HepG2 (cell line): ENCODE data around the gene UAP1L1. TPM values are rescaled to one million over a fixed set of nuclear protein-coding genes. Genes with fewer than 3 reads are reported as not detected.

ENCODE experiments used
- ARID5B ChIP-seq: IDR thresholded peaks from 2 replicates; pipeline ENCODE4 v1.4.0; 2020; ENCODE audit warnings: mild to moderate bottlenecking, missing genetic modification reagents
- CHD4 ChIP-seq: fragments of 200-600 bp; sonication (generic); IDR thresholded peaks from 2 replicates; pipeline ENCODE4 v1.7.0; 2017; ENCODE audit warnings: mild to moderate bottlenecking, low read length, borderline replicate concordance
- GLI4 ChIP-seq: sonication (generic); formaldehyde crosslinking; IDR thresholded peaks from 2 replicates; pipeline ENCODE4 v1.5.1; 2020; ENCODE audit warnings: missing genetic modification reagents, mild to moderate bottlenecking, moderate library complexity, borderline replicate concordance
- JARID2 ChIP-seq: sonication (generic); formaldehyde crosslinking; IDR thresholded peaks from 2 replicates; pipeline ENCODE4 v1.8.1; 2023; ENCODE audit warnings: missing genetic modification reagents, inconsistent platforms; ENCODE audit not compliant: insufficient replicate concordance
- KDM3A ChIP-seq: IDR thresholded peaks from 2 replicates; pipeline ENCODE4 v1.6.1; 2018; ENCODE audit warnings: low read depth, missing compliant biosample characterization
- SMARCE1 ChIP-seq: fragments of 450-650 bp; IDR thresholded peaks from 2 replicates; pipeline ENCODE4 v1.6.1; 2017; ENCODE audit warnings: borderline replicate concordance
- SMC3 ChIP-seq: IDR thresholded peaks from 2 replicates; pipeline ENCODE4 v1.6.1; 2011; ENCODE audit warnings: low read length, improper control_type of control experiment
- TRIM24 ChIP-seq: sonication (generic); formaldehyde crosslinking; IDR thresholded peaks from 2 replicates; pipeline ENCODE4 v1.8.0; 2022; ENCODE audit warnings: mild to moderate bottlenecking, missing genetic modification reagents
- ZNF510 ChIP-seq: sonication (generic); formaldehyde crosslinking; IDR thresholded peaks from 2 replicates; pipeline ENCODE4 v1.4.0; 2020; ENCODE audit warnings: low read depth, mild to moderate bottlenecking, missing genetic modification reagents
- ZNF646 ChIP-seq: sonication (generic); formaldehyde crosslinking; IDR thresholded peaks from 2 replicates; pipeline ENCODE4 v1.9.0; 2021; ENCODE audit warnings: mild to moderate bottlenecking, missing genetic modification reagents
- polyA plus RNA-seq, 8 experiments: library from polyadenylated mRNA; depleted of rRNA in 3 of 8; stranded (reverse) in 7 of 8; unstranded in 1 of 8; fragments of >200 nt; fragmentation: Illumina TruSeq in 4 of 8; extraction: Trizol in 4 of 8; gene quantifications; 2 replicates each; pipeline versions ENCODE4 v1.2.1 to v1.2.3, GENCODE V29; 2011 to 2016; ENCODE audit warnings: low read depth in 4 of 8, missing spikeins in 1 of 8, mixed read lengths in 1 of 8; ENCODE audit not compliant: insufficient read depth in 1 of 8
- total RNA-seq, 5 experiments: library from RNA; depleted of rRNA; stranded (reverse); fragments of >200 nt; fragmentation: Illumina TruSeq; extraction: Trizol; gene quantifications; 2 replicates each; pipeline ENCODE4 v1.2.3, GENCODE V29; 2016; ENCODE audit warnings: low read depth in 1 of 5
- TF ChIP-seq, protein P1 (sequence below): sonication (generic); formaldehyde crosslinking; IDR thresholded peaks from 2 replicates; pipeline ENCODE4 v1.9.0; 2022; ENCODE audit warnings: missing genetic modification reagents, mild to moderate bottlenecking, borderline replicate concordance
- TF ChIP-seq, protein P2 (sequence below): sonication (generic); formaldehyde crosslinking; IDR thresholded peaks from 2 replicates; pipeline ENCODE4 v1.4.0; 2020; ENCODE audit warnings: low read depth, mild to moderate bottlenecking, missing genetic modification reagents
- TF ChIP-seq, protein P3 (sequence below): sonication (generic); formaldehyde crosslinking; IDR thresholded peaks from 2 replicates; pipeline ENCODE4 v1.5.1; 2020; ENCODE audit warnings: mild to moderate bottlenecking, missing genetic modification reagents, borderline replicate concordance

The UAP1L1 gene
- total and polyA plus RNA-seq, 2 of the 13 experiments (the other 11 are each of a cell fraction or from before 2014, with no cell fraction given): 5.4 to 6.4 TPM

DNA sequence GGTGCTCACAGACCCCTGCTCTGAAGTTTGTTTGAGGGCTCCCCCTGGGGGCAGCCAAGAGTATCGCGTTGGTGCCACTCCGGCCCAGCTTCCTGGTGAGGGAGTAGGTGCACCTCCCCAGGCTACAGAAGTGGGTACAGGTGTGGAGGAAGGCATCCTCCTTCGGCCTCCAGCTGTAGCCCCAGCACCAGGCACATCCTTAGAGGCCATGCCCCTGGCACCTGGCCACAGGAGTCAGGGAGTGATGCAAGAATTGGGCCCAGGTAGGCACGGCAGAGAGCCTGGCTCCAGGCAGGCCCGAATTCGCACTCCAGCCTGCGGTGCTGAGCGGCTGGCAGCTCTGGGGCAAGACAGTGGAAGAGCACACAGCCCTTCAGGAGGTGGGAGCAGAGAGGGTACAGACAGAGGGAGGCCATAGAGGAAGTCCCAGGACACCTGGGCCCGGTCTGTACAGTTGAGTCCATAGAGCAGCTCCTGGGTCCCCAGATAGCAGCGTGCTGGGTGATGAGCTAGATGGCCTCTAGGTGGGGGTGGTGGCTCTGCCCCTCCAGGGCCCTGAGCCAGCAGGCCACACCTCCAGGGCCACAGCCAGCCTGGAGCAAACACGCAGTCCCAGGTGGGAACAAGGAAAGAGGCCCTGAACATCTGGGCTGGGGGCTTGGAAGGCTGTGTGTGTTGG is 9.3 kb upstream of the UAP1L1 start (continued):
- TF ChIP-seq ARID5B (CRISPR knock-in tag): 0 out of 2 replicates have a peak, but pooled peaks have one; percentile 10
- no peak for TF ChIP-seq TRIM24 (CRISPR knock-in tag)
- TF ChIP-seq SMC3: peak; percentile 39; the same call in 1 of the 2 replicates
- peak; percentile 73; the same call in 1 of the 2 replicates for TF ChIP-seq KDM3A (CRISPR knock-in tag)
- TF ChIP-seq ZNF510 (CRISPR knock-in tag): no peak
- TF ChIP-seq, protein P1, sequence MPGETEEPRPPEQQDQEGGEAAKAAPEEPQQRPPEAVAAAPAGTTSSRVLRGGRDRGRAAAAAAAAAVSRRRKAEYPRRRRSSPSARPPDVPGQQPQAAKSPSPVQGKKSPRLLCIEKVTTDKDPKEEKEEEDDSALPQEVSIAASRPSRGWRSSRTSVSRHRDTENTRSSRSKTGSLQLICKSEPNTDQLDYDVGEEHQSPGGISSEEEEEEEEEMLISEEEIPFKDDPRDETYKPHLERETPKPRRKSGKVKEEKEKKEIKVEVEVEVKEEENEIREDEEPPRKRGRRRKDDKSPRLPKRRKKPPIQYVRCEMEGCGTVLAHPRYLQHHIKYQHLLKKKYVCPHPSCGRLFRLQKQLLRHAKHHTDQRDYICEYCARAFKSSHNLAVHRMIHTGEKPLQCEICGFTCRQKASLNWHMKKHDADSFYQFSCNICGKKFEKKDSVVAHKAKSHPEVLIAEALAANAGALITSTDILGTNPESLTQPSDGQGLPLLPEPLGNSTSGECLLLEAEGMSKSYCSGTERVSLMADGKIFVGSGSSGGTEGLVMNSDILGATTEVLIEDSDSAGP (CRISPR knock-in tag): peak; percentile 80
- TF ChIP-seq JARID2: no peak
- no peak for TF ChIP-seq ZNF646 (CRISPR knock-in tag)
- TF ChIP-seq, protein P2, sequence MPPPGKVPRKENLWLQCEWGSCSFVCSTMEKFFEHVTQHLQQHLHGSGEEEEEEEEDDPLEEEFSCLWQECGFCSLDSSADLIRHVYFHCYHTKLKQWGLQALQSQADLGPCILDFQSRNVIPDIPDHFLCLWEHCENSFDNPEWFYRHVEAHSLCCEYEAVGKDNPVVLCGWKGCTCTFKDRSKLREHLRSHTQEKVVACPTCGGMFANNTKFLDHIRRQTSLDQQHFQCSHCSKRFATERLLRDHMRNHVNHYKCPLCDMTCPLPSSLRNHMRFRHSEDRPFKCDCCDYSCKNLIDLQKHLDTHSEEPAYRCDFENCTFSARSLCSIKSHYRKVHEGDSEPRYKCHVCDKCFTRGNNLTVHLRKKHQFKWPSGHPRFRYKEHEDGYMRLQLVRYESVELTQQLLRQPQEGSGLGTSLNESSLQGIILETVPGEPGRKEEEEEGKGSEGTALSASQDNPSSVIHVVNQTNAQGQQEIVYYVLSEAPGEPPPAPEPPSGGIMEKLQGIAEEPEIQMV (CRISPR knock-in tag): no peak
- TF ChIP-seq GLI4 (CRISPR knock-in tag): peak; percentile 66; the same call in 1 of the 2 replicates
- no peak for TF ChIP-seq SMARCE1
- TF ChIP-seq CHD4: peak; percentile 48; the same call in 1 of the 2 replicates
- TF ChIP-seq, protein P3, sequence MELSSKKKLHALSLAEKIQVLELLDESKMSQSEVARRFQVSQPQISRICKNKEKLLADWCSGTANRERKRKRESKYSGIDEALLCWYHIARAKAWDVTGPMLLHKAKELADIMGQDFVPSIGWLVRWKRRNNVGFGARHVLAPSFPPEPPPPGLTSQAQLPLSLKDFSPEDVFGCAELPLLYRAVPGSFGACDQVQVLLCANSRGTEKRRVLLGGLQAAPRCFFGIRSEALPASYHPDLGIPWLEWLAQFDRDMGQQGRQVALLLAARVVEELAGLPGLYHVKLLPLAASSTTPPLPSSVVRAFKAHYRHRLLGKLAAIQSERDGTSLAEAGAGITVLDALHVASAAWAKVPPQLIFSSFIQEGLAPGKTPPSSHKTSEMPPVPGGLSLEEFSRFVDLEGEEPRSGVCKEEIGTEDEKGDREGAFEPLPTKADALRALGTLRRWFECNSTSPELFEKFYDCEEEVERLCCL (CRISPR knock-in tag): no peak
